ENCODE measurements around the gene AKR1A1. TPM values are rescaled to one million over a fixed set of nuclear protein-coding genes. Genes with fewer than 3 reads are reported as not detected.
"Not testable (repeated sequence)": the region's sequence is repeated elsewhere in the genome, so short reads cannot be mapped to it uniquely, and the experiment has no call there.

The AKR1A1 gene
- total RNA-seq, 1 experiment from 2014 or later: 88.4 TPM

- DNase-seq (ENCODE audit: low read depth): no peak
Measured at GRCh38 chr1:45569571-45569961, 18.9 kb downstream of the AKR1A1 start.

GRCh38 chr1:45569962-45570581, 19.4 kb downstream of the AKR1A1 start:
- peak; percentile 74 for DNase-seq (ENCODE audit: low read depth)

DNA sequence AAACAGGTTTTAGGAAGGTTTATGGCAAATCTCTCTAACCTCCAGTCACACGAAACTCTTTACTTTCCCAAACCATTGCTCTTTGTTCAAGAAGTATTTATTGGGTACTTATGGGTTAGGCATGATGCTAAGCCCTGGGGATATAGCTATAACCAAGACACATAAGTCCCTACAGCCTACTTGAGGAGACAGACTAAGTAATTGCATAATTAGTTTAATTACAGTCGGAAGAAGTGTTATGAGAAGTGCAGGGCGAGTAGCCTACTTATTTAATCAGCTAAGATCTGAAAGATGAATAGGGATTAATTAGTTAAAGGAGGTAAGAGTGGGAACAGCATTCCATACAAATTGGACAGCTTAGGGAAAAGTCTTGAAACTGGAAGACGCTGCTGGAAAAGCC, 20.0 kb downstream of the AKR1A1 start:
- no peak for DNase-seq (ENCODE audit: low read depth)

GRCh38 chr1:45573231-45573804, 22.7 kb downstream of the AKR1A1 start:
- DNase-seq (ENCODE audit: low read depth): no peak

DNA sequence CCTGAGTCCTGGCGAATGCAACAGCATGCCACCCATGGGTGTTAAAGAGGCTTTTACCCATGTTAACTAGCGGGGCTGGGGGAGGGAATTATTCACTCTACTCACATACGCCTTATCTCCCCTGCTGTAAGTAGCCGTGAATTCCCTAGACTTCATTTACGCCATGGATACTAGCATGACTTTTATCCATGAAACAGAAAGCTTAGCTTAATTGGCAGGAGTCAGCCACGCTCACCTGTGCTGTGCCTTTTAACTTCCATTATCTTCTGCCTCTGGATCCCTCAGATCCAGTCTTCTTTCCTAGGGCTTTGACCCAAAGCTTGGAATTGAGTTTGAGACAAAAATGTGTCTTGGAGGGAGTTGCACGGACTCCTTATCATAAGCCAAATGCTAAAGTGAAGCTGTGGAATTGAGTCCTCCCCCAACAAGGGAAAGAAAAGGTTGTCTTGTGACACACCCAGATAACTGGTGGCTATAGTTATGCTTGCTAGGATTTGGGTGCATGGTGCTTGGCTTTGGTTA, 23.5 kb downstream of the AKR1A1 start:
- no peak for DNase-seq (ENCODE audit: low read depth)

DNA sequence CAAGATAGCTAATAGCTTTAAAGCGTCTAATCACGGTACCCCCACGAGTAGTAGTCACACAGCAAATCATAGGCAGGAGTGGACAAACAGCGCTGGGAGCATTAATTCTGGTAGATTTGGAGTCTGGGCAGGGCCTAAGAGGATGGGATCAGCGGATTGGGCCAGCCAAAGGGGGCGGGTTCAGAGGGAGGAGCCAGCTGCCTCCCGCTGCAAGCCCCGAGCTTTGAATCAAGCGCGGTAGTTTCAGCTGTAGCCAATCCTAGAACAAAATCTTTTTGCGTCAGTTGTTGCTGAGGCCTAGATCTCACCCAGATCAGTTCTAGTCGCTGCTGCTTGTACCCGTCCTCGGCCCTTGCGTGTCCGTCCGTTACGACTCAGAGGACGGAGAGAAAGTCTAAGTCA, 32.6 kb downstream of the AKR1A1 start:
- DNase-seq (ENCODE audit: low read depth): peak; percentile 97

DNA sequence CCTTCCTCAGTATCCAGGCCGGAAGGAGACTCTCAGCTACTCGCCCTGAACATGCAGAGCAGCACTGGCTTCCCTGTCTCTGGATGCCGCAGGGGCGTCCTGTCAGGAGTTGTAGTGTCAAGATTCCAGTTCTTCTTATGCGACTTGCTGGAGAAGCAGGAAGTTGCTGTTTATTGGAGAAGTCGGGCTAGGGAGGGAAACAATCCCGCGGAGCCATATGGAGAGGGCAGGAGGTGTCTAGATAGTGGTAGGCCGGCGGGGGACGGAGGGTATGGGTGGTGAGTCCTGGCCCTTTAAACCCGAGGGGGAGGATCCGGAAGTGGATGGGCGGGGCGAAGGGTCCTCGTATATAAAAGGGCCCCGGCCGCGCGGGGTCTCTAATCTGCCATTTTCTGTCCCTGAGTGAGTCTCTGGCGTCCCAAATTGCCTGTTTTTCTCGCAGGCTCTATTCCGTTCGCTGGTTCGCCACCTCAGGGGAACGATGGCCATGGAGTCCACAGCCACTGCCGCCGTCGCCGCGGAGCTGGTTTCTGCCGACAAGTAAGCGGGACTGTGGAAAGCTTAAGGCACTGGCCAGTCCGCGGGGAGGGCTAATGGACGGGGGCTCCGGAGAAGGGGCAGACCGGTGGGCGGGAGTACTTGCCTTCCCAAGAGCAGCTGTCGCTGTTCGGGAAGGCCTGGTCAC, 33.2 kb downstream of the AKR1A1 start, which contains the start of gene NASP:
Gene NASP, plus strand, starts transcription at position 376 of the 685 bp plus-strand sequence. Its CDS starts 106 bp downstream, at position 482.
- DNase-seq (ENCODE audit: low read depth): peak; percentile 83

DNA sequence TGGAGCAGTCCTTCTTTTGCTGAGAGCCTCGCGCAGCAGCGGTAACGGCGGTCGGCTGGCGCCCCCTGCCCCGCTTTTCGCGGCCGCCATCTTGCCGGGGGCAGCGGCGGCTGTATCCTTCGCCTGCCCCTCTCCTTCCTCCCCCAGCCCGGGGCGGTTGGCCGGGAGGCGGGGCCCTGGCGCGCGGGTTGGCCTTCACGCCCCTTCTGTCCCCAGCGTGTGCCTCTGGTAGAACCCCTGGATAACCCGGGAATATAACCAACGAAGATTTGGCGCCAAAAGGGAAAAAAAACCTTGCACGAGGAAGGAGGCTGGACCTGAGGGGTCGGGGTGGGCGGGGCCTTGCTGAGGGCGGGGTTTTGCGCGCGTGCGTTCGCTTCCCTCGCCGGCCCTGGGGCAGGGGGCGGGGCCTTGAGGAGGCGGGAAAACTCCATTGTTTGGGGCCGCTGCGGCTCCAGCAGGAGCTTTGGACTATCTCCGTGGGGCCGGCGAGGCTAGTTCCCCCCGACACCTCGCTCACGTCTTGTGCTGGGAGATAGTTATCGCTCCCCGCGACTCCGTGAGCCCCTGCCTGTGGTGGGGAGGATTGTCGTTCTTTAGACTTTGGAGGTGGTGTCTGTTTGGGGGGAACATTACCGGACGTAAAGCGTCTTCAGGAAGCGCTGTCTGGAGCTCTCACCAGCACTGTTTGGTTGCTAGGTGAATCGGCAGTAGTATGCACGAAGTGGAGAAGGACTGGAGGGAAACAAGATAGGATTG, 33.9 kb downstream of the AKR1A1 start:
- DNase-seq (ENCODE audit: low read depth): peak; percentile 92

GRCh38 chr1:45585110-45585426, 34.4 kb downstream of the AKR1A1 start:
- no peak for DNase-seq (ENCODE audit: low read depth)

- no peak for DNase-seq (ENCODE audit: low read depth)
Measured at GRCh38 chr1:45585496-45586075, 35.0 kb downstream of the AKR1A1 start.

- DNase-seq (ENCODE audit: low read depth): no peak
Measured at GRCh38 chr1:45586769-45587168, 36.1 kb downstream of the AKR1A1 start.

- DNase-seq (ENCODE audit: low read depth): peak; percentile 44
Measured at GRCh38 chr1:45589861-45590260, 39.2 kb downstream of the AKR1A1 start.

DNA sequence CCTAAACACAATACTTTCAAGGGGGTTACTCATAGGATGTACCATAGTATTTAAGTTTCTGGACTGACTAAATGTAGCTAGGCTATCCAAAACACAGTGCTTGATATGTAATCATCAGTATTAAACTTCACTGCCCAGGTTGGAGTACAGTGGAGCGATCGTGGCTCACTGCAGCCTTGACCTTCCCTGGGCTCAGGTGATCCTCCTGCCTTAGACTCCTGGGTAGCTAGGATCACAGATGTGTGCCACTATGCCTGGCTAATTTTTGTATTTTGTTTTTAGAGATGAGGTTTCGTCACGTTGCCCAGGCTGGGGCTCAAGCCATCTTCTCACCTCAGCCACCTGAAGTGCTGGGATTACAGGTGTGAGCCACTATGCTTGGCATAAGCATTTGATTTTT, 43.8 kb downstream of the AKR1A1 start:
- DNase-seq (ENCODE audit: low read depth): no peak

DNA sequence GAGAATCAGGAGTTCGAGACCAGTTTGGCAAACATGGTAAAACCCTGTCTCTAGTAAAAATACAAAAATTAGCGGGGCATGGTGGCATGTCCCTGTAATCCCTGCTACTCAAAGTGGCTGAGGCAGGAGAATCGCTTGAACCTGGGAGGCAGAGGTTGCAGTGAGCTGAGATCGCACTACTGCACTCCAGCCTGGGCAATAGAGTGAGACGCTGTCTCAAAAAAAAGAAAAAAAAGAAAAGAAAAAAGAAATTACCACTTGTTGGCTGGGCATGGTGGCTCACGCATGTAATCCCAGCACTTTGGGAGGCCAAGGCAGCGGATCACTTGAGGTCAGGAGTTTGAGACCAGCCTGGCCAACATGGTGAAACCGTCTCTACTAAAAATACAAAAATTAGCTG, 46.1 kb downstream of the AKR1A1 start:
- DNase-seq (ENCODE audit: low read depth): not testable (repeated sequence)

DNA sequence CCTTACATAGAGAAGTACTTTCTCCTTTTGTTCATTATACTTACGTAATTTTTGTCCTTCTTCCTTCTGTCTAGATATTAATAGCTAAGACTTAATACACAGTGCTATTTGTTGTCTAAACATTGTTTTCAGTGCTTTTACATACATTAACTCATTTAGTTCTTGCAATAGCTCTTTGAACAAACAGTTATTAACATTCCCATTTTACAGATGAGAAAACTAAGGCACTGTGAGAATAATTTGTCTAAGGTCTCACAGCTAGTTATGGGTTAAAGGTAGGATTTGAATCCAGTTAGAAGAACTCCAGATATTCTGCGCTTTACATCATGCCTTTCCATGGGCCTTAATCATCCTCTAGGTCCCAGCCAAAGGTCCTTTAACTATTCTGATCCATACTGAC, 53.6 kb downstream of the AKR1A1 start:
- DNase-seq (ENCODE audit: low read depth): no peak

DNA sequence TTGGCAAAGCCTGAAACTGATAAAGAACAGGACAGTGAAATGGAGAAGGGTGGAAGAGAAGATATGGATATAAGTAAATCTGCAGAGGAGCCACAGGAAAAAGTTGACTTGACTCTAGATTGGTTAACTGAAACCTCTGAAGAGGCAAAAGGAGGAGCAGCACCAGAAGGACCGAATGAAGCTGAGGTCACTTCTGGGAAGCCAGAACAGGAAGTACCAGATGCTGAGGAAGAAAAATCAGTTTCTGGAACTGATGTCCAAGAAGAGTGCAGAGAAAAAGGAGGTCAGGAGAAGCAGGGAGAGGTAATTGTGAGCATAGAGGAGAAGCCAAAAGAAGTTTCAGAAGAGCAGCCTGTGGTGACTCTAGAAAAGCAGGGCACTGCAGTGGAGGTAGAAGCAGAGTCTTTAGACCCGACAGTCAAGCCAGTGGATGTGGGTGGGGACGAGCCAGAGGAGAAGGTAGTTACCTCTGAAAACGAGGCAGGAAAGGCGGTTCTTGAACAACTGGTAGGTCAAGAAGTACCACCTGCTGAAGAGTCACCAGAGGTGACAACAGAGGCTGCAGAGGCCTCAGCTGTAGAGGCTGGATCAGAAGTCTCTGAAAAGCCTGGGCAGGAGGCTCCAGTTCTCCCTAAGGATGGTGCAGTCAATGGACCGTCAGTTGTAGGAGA, 56.9 kb downstream of the AKR1A1 start:
- DNase-seq (ENCODE audit: low read depth): no peak

DNA sequence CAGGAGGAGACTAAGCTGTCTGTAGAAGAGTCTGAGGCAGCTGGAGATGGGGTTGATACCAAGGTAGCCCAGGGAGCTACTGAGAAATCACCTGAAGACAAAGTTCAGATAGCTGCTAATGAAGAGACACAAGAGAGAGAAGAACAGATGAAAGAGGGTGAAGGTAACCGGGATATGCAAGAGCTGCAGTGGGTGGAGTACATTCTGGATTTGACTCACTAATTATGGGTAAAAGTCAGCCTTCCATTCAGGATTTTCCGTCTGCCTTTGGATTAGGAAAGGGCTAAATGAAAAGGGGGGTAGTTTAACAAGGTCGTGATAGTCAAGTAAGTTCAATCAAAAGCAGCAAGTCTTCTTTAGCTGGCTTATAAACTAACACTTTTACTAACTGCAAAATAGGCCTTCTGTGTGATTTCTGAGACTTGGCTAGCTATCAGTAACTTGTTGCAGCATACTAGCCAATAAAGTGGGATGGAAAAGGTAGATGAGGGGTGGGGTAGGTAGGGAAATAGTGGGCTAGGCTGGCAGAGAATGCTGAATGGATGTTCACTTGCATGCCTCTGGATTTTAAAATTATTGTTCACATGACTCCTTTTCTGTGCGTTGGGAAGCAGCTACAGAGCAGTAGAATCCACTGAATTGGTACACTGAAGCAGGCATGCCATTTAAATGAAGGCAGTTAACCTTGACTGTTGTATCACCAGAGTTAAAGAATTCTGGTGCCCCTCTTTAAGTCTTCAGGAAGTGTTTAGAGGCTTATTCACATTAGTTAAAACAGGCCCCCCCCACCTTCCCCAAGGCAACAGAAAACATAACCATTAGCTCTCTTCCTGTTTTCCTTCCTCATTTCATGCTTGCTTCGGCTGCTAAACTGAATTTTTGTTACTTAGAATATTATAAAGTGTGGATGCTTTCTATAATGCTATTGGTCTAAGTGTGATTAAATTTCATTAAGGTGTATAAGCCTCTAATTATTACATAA, 57.8 kb downstream of the AKR1A1 start:
- no peak for DNase-seq (ENCODE audit: low read depth)

DNA sequence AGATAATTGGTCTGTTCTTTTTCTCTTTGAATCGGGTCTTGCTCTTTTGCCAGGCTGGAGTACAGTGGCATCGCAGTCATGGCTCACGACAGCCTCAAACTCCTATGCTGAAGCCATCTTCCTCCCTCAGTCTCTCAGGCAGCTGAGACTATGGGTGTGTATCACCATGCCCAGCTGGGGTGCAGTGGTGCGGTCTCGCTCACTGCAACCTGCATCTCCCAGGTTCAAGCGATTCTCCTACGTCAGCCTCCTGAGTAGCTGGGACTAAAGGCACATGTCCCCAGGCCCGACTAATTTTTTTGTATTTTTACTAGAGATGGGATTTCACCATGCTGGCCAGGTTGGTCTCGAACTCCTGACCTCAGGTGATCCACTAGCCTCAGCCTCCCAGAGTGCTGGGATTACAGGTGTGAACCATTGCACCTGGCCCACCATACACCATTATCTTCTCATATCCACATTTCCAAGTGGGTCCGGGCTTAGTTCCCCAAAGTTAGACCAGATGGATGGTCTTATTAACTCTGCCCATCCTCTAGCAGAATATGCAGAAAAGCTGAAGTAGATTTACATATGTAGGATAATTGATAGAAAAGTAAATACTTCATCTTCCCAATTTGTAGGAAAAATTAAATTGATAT, 60.1 kb downstream of the AKR1A1 start:
- no peak for DNase-seq (ENCODE audit: low read depth)

- no peak for DNase-seq (ENCODE audit: low read depth)
Measured at GRCh38 chr1:45612941-45613579, 62.4 kb downstream of the AKR1A1 start.

All from M059J (cell line).